GM21526 (cell line): ENCODE results near the gene ERH.

Source experiments
- ATAC-seq: cut with Tn5 transposase; IDR thresholded peaks from one replicate; pipeline ENCODE4 v1.9.1; 2021; ENCODE audit warnings: moderate library complexity; ENCODE audit not compliant: unreplicated experiment, low FRiP score

ERH gene

GRCh38 chr14:69333791-69334337 lies 64.2 kb downstream of the ERH start:
- ATAC-seq = no peak

- ATAC-seq = no peak
Measured at GRCh38 chr14:69332782-69333395, 65.2 kb downstream of the ERH start.

GRCh38 chr14:69331206-69331605 lies 66.9 kb downstream of the ERH start:
- no peak for ATAC-seq
